GM19455 (cell line): ENCODE results near the gene HRH4.

Experiments
- ATAC-seq: cut with Tn5 transposase; IDR thresholded peaks from one replicate; pipeline ENCODE4 v1.9.1; 2021; ENCODE audit not compliant: unreplicated experiment

HRH4 gene

GRCh38 chr18:24460388-24460787, at the start of gene HRH4:
Gene HRH4, plus strand, starts transcription at chr18:24460637. Its CDS starts 92 bp downstream, at chr18:24460729.
- ATAC-seq: no peak

GRCh38 chr18:24413148-24413547, 47.3 kb upstream of the HRH4 start:
- no peak for ATAC-seq

GRCh38 chr18:24414349-24415003, 46.0 kb upstream of the HRH4 start:
- no peak for ATAC-seq

- no peak for ATAC-seq
Observed at GRCh38 chr18:24417480-24417879, 43.0 kb upstream of the HRH4 start.

GRCh38 chr18:24420551-24420950, 39.9 kb upstream of the HRH4 start:
- ATAC-seq: no peak

GRCh38 chr18:24421831-24422230, 38.6 kb upstream of the HRH4 start:
- ATAC-seq: no peak

- ATAC-seq: no peak
Observed at GRCh38 chr18:24426073-24426397, 34.4 kb upstream of the HRH4 start.

- ATAC-seq: peak; percentile 89
Observed at GRCh38 chr18:24426398-24427294, 33.8 kb upstream of the HRH4 start, which contains the start of gene IMPACT. Gene IMPACT, plus strand, starts transcription at chr18:24426670. Its CDS starts 87 bp downstream, at chr18:24426757.

- ATAC-seq: no peak
Observed at GRCh38 chr18:24427484-24427883, 33.0 kb upstream of the HRH4 start.

- ATAC-seq: no peak
Observed at GRCh38 chr18:24428709-24429108, 31.7 kb upstream of the HRH4 start.

- ATAC-seq: no peak
Observed at GRCh38 chr18:24429188-24429587, 31.2 kb upstream of the HRH4 start.

GRCh38 chr18:24432618-24433017, 27.8 kb upstream of the HRH4 start:
- no peak for ATAC-seq

- ATAC-seq: no peak
Observed at GRCh38 chr18:24436939-24437338, 23.5 kb upstream of the HRH4 start.

GRCh38 chr18:24443870-24444269, 16.6 kb upstream of the HRH4 start:
- ATAC-seq: no peak

- ATAC-seq: peak; percentile 52
Observed at GRCh38 chr18:24446453-24446852, 14.0 kb upstream of the HRH4 start.

GRCh38 chr18:24446953-24447538, 13.4 kb upstream of the HRH4 start:
- peak; percentile 12 for ATAC-seq

GRCh38 chr18:24447961-24448360, 12.5 kb upstream of the HRH4 start:
- ATAC-seq: no peak

- peak; percentile 78 for ATAC-seq
Observed at GRCh38 chr18:24456549-24456948, 3.9 kb upstream of the HRH4 start.

GRCh38 chr18:24459772-24460171, 665 bp upstream of the HRH4 start:
- ATAC-seq: no peak

- no peak for ATAC-seq
Observed at GRCh38 chr18:24461996-24462395, 1.6 kb downstream of the HRH4 start.

GRCh38 chr18:24462838-24463775, 2.7 kb downstream of the HRH4 start:
- ATAC-seq: no peak
